Neuronal stem cell (in vitro differentiated cells): ENCODE data around the gene IGLL5.

Source experiments
- DNase-seq: peaks from one replicate; pipeline ENCODE4 v3.0.0-alpha.2; 2013; ENCODE audit warnings: low spot score
- H2AFZ ChIP-seq: one replicate; pipeline ENCODE4 v1.6.1; 2013; ENCODE audit warnings: mild to moderate bottlenecking, low read length, inconsistent platforms
- H2AK5ac ChIP-seq: 2 replicates; pipeline ENCODE4 v1.6.1; 2013; ENCODE audit warnings: low read depth, mild to moderate bottlenecking, inconsistent platforms, low read length, moderate library complexity, mixed read lengths
- H2BK120ac ChIP-seq: 2 replicates; pipeline ENCODE4 v1.6.1; 2013; ENCODE audit warnings: low read depth, mild to moderate bottlenecking, inconsistent platforms, low read length, moderate library complexity, mixed read lengths
- H2BK12ac ChIP-seq: one replicate; pipeline ENCODE4 v1.6.1; 2013; ENCODE audit warnings: low read length, inconsistent platforms
- H2BK15ac ChIP-seq: 2 replicates; pipeline ENCODE4 v1.6.1; 2013; ENCODE audit warnings: mild to moderate bottlenecking, low read length, inconsistent platforms, mixed read lengths
- H2BK5ac ChIP-seq: one replicate; pipeline ENCODE4 v1.6.1; 2013; ENCODE audit warnings: inconsistent platforms, mild to moderate bottlenecking, low read length, moderate library complexity
- H3K14ac ChIP-seq: one replicate; pipeline ENCODE4 v1.6.1; 2013; ENCODE audit warnings: low read length, inconsistent platforms
- H3K18ac ChIP-seq: 2 replicates; pipeline ENCODE4 v1.6.1; 2013; ENCODE audit warnings: low read length, inconsistent platforms
- H3K23ac ChIP-seq: 2 replicates; pipeline ENCODE4 v1.6.1; 2013; ENCODE audit warnings: low read depth, mild to moderate bottlenecking, mixed read lengths, low read length, inconsistent platforms; ENCODE audit not compliant: poor library complexity
- H3K27ac ChIP-seq: replicated peaks from 3 replicates; pipeline ENCODE4 v1.5.1; 2013; ENCODE audit warnings: low read length, inconsistent platforms
- H3K27me3 ChIP-seq, 3 experiments: 2 replicates each; pipeline ENCODE4 v1.6.1; 2013; ENCODE audit warnings: low read length in 3 of 3, mild to moderate bottlenecking in 2 of 3, inconsistent platforms in 1 of 3, low read depth in 1 of 3, mixed read lengths in 1 of 3, moderate library complexity in 1 of 3; ENCODE audit not compliant: control insufficient read depth in 3 of 3, insufficient read depth in 3 of 3
- H3K36me3 ChIP-seq, 2 donors: replicated peaks in 1 of 2; 2 replicates each; pipeline ENCODE4 v1.6.1; 2013; ENCODE audit warnings: low read length in 2 of 2; ENCODE audit not compliant: control insufficient read depth in 2 of 2, insufficient read depth in 2 of 2
- H3K4ac ChIP-seq: 2 replicates; pipeline ENCODE4 v1.6.1; 2013; ENCODE audit warnings: inconsistent platforms, mild to moderate bottlenecking, low read length, moderate library complexity
- H3K4me1 ChIP-seq, 2 donors: 1 replicate in 1 of 2; 2 replicates in 1 of 2; pipeline ENCODE4 v1.6.1; 2013; ENCODE audit warnings: low read length in 2 of 2, low read depth in 1 of 2; ENCODE audit not compliant: control insufficient read depth in 2 of 2, insufficient read depth in 1 of 2
- H3K4me2 ChIP-seq: one replicate; pipeline ENCODE4 v1.6.1; 2013; ENCODE audit warnings: mild to moderate bottlenecking, low read length, inconsistent platforms; ENCODE audit not compliant: insufficient read depth, poor library complexity, severe bottlenecking
- H3K4me3 ChIP-seq, 2 donors: 2 replicates each; pipeline ENCODE4 v1.5.1; 2013; ENCODE audit warnings: low read length in 2 of 2, mild to moderate bottlenecking in 2 of 2, inconsistent platforms in 1 of 2, moderate library complexity in 1 of 2
- H3K79me1 ChIP-seq: one replicate; pipeline ENCODE4 v1.6.1; 2013; ENCODE audit warnings: low read depth, mild to moderate bottlenecking, inconsistent platforms, low read length, moderate library complexity
- H3K9ac ChIP-seq: one replicate; pipeline ENCODE4 v1.6.1; 2013; ENCODE audit warnings: mild to moderate bottlenecking, low read depth, low read length, inconsistent platforms; ENCODE audit not compliant: poor library complexity
- H3K9me3 ChIP-seq, 2 donors: replicated peaks in 1 of 2; 2 replicates each; pipeline versions ENCODE3 to v1.6.1; 2013; ENCODE audit warnings: low read length in 2 of 2, mild to moderate bottlenecking in 2 of 2, inconsistent platforms in 1 of 2, low read depth in 1 of 2, mixed read lengths in 1 of 2, moderate library complexity in 1 of 2; ENCODE audit not compliant: control insufficient read depth in 2 of 2, insufficient read depth in 1 of 2
- H4K8ac ChIP-seq: one replicate; pipeline ENCODE4 v1.6.1; 2013; ENCODE audit warnings: low read depth, mild to moderate bottlenecking, inconsistent platforms, low read length, moderate library complexity
- H4K91ac ChIP-seq: one replicate; pipeline ENCODE4 v1.6.1; 2013; ENCODE audit warnings: low read length, low read depth, mild to moderate bottlenecking, inconsistent platforms; ENCODE audit not compliant: poor library complexity
- WGBS, 2 donors: extraction: QIAGEN DNeasy Blood & Tissue Kit; methylation state at CpG; one replicate each; pipeline ENCODE4 v1.1.7; 2013; ENCODE audit warnings: missing lambda C conversion rate in 2 of 2, mixed read lengths in 1 of 2; ENCODE audit not compliant: insufficient read length in 2 of 2, insufficient replicate concordance in 1 of 2; ENCODE audit errors: extremely low coverage in 2 of 2; 5-methylcytosine and 5-hydroxymethylcytosine counted together

The IGLL5 gene

DNA sequence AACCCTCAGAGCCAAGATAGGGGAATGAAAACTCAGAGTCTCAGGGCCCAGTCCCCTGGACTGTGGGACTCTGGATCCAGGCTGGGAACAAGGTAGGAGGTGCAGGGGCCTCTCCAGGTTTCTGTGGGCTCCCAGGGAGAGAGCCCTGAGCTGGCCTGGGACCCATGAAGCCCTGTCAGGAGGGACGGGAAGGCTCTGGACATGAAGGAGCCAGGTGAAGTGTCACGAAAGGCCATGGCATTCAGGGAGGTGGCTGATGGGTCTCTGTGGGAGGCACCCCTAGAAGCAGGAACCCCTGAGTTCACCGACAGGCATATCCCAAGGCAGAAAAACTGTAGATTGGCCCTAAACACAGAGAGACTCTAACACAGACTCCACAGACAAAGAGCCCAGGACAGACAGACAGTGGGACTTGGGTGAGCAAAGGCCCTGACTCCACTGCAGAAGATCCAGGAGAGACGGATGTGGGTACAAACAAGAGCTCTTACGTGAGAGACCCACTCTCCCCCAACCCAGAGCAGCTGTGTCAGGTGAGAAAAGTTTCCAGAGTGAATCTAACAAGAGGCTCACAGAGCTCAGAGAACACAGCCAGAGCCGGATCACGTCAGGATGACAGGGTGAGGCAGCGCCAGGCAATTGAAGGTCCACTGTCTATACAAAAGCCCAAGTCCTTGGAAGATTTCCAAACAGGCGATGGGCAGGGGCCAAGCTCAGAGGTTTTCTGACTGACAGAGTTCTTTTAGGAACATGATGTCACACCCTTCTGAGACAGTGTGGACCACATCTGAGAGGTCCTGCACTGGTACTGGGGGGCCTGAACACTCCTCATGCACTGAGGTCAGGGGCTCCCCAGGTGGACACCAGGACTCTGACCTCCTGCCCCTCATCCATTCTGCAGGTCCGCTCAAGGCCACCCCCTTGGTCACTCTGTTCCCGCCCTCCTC lies 27.4 kb downstream of the IGLL5 start:
- no peak for DNase-seq
- no CpG with 5 or more reads among the region's 11 CpGs for WGBS, 2 donors
- Histone ChIP-seq H3K36me3 (no peaks in the 10 kb centered on the region), H3K79me1 (no peaks in the 10 kb centered on the region), H2BK5ac (no peak overlapping the region), H2BK12ac (no peak overlapping the region), H3K4me3 (no peak overlapping the region), H3K4me1 (no peaks in the 10 kb centered on the region), H3K23ac (no peak overlapping the region), H3K14ac (no peak overlapping the region), H4K8ac (no peak overlapping the region), H3K27me3 (peaks cover 0 to 8% (median 0%) of the 10 kb centered on the region in 3 experiments), H3K4ac (no peak overlapping the region), H3K27ac (no peak overlapping the region), H3K9me3 (peaks cover 0 to 2% of the 10 kb centered on the region in 2 donors), H2AFZ (no peak overlapping the region), H2BK15ac (no peak overlapping the region), H3K9ac (no peak overlapping the region), H3K18ac (no peak overlapping the region), H2AK5ac (no peak overlapping the region), H4K91ac (no peak overlapping the region), H3K4me2 (no peak overlapping the region), H2BK120ac (no peak overlapping the region)

DNA sequence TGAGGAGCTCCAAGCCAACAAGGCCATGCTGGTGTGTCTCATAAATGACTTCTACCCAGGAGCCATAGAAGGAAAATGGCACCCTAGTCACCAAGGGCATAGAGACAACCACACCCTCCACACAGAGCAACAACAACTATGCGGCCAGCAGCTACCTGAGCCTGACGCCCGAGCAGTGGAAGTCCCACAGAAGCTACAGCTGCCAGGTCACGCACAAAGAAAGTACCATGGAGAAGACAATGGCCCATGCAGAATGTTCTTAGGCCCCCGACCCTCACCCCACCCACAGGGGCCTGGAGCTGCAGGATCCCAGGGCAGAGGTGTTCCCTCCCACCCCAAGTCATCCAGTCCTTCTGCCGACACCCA lies 28.0 kb downstream of the IGLL5 start:
- H2BK12ac ChIP-seq = no peak overlapping the region
- H3K18ac ChIP-seq = no peak overlapping the region
- DNase-seq = no peak
- no peak overlapping the region for H3K4me3 ChIP-seq
- H3K4ac ChIP-seq = no peak overlapping the region
- no peaks in the 10 kb centered on the region for H3K4me1 ChIP-seq
- no peaks in the 10 kb centered on the region for H3K79me1 ChIP-seq
- H3K23ac ChIP-seq = no peak overlapping the region
- H2BK5ac ChIP-seq = no peak overlapping the region
- no peak overlapping the region for H2BK120ac ChIP-seq
- H3K27ac ChIP-seq = no peak overlapping the region
- no peak overlapping the region for H4K8ac ChIP-seq
- no CpG with 5 or more reads among the region's 6 CpGs for WGBS, 2 donors
- H3K27me3 ChIP-seq = peaks cover 0 to 6% (median 0%) of the 10 kb centered on the region in 3 experiments
- no peak overlapping the region for H4K91ac ChIP-seq
- H2BK15ac ChIP-seq = no peak overlapping the region
- H3K9me3 ChIP-seq = peaks cover 0 to 2% of the 10 kb centered on the region in 2 donors
- H2AFZ ChIP-seq = no peak overlapping the region
- H3K36me3 ChIP-seq = no peaks in the 10 kb centered on the region
- H2AK5ac ChIP-seq = no peak overlapping the region
- no peak overlapping the region for H3K14ac ChIP-seq
- H3K4me2 ChIP-seq = no peak overlapping the region
- H3K9ac ChIP-seq = no peak overlapping the region

DNA sequence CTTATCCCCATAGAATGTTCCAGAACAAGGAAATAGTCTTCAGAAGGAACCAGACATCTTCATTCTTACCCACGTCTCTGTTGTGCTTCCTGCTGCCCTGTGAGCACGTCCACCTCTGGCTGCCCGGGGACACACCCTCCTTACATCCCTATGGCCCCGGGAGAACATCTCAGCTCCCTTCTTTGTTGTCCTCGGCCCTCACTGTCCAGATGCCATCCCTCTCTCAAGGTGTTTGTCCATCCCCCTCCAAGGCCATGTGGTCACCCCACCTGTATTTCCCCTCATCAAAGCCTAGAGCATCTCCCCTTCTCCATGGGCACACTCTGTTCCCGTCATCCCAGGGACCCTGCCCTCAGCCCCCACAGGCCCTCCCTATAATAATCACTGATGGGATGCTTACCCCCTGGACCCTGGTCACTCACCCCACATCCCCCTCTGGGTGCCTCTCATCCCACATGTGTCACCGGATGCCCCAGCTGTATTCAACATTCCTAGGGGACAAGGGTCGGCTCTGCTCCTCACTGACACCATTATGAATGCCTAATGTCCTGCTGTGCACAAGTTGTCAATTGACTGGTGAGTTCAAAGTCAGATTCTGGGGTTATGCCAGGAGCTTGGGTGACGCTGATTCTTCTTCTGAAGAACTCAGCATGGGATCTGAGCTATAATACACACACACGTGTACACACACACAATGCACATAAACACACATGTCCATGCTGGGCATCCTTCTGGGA lies 28.8 kb downstream of the IGLL5 start:
- Histone ChIP-seq H2BK15ac (no peak overlapping the region), H2BK5ac (no peak overlapping the region), H3K27me3 (peaks cover 0 to 6% (median 4%) of the 10 kb centered on the region in 3 experiments), H2BK120ac (no peak overlapping the region), H4K8ac (no peak overlapping the region), H3K14ac (no peak overlapping the region), H4K91ac (no peak overlapping the region), H3K36me3 (no peaks in the 10 kb centered on the region), H3K4ac (no peak overlapping the region), H3K4me3 (no peak overlapping the region), H3K18ac (no peak overlapping the region), H3K79me1 (no peaks in the 10 kb centered on the region), H2AFZ (no peak overlapping the region), H3K23ac (peak overlapping the region; percentile 77), H3K4me1 (no peaks in the 10 kb centered on the region), H3K27ac (no peak overlapping the region), H2AK5ac (peak overlapping the region; percentile 30), H3K9ac (no peak overlapping the region), H3K9me3 (peaks cover 0 to 2% of the 10 kb centered on the region in 2 donors), H2BK12ac (no peak overlapping the region), H3K4me2 (no peak overlapping the region)
- WGBS, 2 donors = no CpG with 5 or more reads among the region's 10 CpGs
- DNase-seq = no peak

DNA sequence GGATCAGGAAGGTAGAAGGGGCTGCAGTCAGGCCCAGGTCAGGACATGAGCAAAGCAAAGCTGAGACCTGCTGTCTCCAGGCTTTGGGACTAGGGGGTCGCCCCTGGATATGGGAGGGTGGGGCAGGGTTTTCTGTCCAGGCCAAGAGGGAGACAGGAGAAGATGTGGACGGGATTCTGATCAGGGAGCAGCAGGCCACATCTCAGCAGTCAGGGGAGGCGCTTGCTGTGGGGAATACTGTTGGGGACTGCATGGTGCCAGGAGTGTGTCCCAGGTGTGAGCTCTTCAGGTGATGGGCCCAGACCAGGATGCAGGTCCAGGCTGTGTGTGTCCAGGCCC lies 29.3 kb downstream of the IGLL5 start:
- Histone ChIP-seq H3K18ac (peak overlapping the region; percentile 63), H3K9me3 (peaks cover 0 to 2% of the 10 kb centered on the region in 2 donors), H3K36me3 (no peaks in the 10 kb centered on the region), H2AK5ac (peak overlapping the region; percentile 30), H4K91ac (no peak overlapping the region), H2BK15ac (no peak overlapping the region), H3K27me3 (peaks cover 0 to 4% (median 3%) of the 10 kb centered on the region in 3 experiments), H3K14ac (no peak overlapping the region), H3K27ac (no peak overlapping the region), H3K4me1 (no peaks in the 10 kb centered on the region), H2BK12ac (no peak overlapping the region), H2AFZ (no peak overlapping the region), H3K9ac (no peak overlapping the region), H3K79me1 (no peaks in the 10 kb centered on the region), H3K4me3 (peak overlapping the region in 1 of 2 donors; percentile 41), H2BK120ac (no peak overlapping the region), H2BK5ac (no peak overlapping the region), H3K23ac (peak overlapping the region; percentile 15), H4K8ac (no peak overlapping the region), H3K4me2 (no peak overlapping the region), H3K4ac (no peak overlapping the region)
- DNase-seq = no peak
- whole genome bisulfite sequencing, 2 donors = no CpG with 5 or more reads among the region's 3 CpGs
